Mesendoderm (in vitro differentiated cells): ENCODE data around the gene TNS1.

Experiments
- DNase-seq: peaks from one replicate; pipeline ENCODE4 v3.0.0; 2013
- H2AK5ac ChIP-seq: 2 replicates; pipeline ENCODE4 v1.6.1; 2013; ENCODE audit warnings: low read length, inconsistent platforms
- H2BK120ac ChIP-seq: 2 replicates; pipeline ENCODE4 v1.6.1; 2013; ENCODE audit warnings: low read depth, mild to moderate bottlenecking, low read length, moderate library complexity, mixed read lengths
- H2BK15ac ChIP-seq: replicated peaks from 2 replicates; pipeline ENCODE4 v1.6.1; 2013; ENCODE audit warnings: low read depth, mild to moderate bottlenecking, moderate library complexity
- H2BK5ac ChIP-seq: 2 replicates; pipeline ENCODE4 v1.6.1; 2013; ENCODE audit warnings: low read length, inconsistent platforms
- H3K18ac ChIP-seq: 2 replicates; pipeline ENCODE4 v1.6.1; 2013; ENCODE audit warnings: mild to moderate bottlenecking, low read length, mixed read lengths
- H3K23ac ChIP-seq: one replicate; pipeline ENCODE4 v1.6.1; 2013; ENCODE audit warnings: low read length
- H3K27ac ChIP-seq: 2 replicates; pipeline ENCODE4 v1.5.1; 2013; ENCODE audit warnings: low read depth, mild to moderate bottlenecking, inconsistent platforms, low read length, moderate library complexity
- H3K27me3 ChIP-seq: 2 replicates; pipeline ENCODE4 v1.6.1; 2013; ENCODE audit warnings: low read length, control low read depth, mild to moderate bottlenecking, inconsistent platforms; ENCODE audit not compliant: insufficient read depth, poor library complexity
- H3K36me3 ChIP-seq: 2 replicates; pipeline ENCODE4 v1.6.1; 2013; ENCODE audit warnings: low read length, inconsistent platforms; ENCODE audit not compliant: control insufficient read depth, insufficient read depth
- H3K4ac ChIP-seq: one replicate; pipeline ENCODE4 v1.6.1; 2013; ENCODE audit warnings: low read depth, mild to moderate bottlenecking, low read length, moderate library complexity
- H3K4me1 ChIP-seq: 2 replicates; pipeline ENCODE4 v1.6.1; 2013; ENCODE audit warnings: low read depth, low read length, inconsistent platforms; ENCODE audit not compliant: control insufficient read depth
- H3K4me2 ChIP-seq: 2 replicates; pipeline ENCODE4 v1.6.1; 2013; ENCODE audit warnings: low read length
- H3K4me3 ChIP-seq: 2 replicates; pipeline ENCODE4 v1.5.1; 2013; ENCODE audit warnings: mild to moderate bottlenecking, low read length
- H3K56ac ChIP-seq: one replicate; pipeline ENCODE4 v1.6.1; 2013; ENCODE audit warnings: low read length
- H3K79me1 ChIP-seq: 2 replicates; pipeline ENCODE4 v1.6.1; 2013; ENCODE audit warnings: low read length, inconsistent platforms
- H3K79me2 ChIP-seq: 2 replicates; pipeline ENCODE4 v1.6.1; 2013; ENCODE audit warnings: mild to moderate bottlenecking, low read length; ENCODE audit not compliant: control insufficient read depth, insufficient read depth
- H3K9ac ChIP-seq: 2 replicates; pipeline ENCODE4 v1.6.1; 2013; ENCODE audit warnings: low read length, inconsistent platforms
- H4K5ac ChIP-seq: one replicate; pipeline ENCODE4 v1.6.1; 2013; ENCODE audit warnings: low read length
- H4K8ac ChIP-seq: one replicate; pipeline ENCODE4 v1.6.1; 2013; ENCODE audit warnings: low read depth, mild to moderate bottlenecking, control low read depth, low read length, moderate library complexity
- WGBS: extraction: QIAGEN DNeasy Blood & Tissue Kit; methylation state at CpG from one replicate; pipeline ENCODE4 v1.1.7; 2013; ENCODE audit warnings: low lambda C conversion rate, missing lambda C conversion rate; ENCODE audit not compliant: insufficient coverage; ENCODE audit errors: extremely low coverage; 5-methylcytosine and 5-hydroxymethylcytosine counted together

Gene TNS1

DNA sequence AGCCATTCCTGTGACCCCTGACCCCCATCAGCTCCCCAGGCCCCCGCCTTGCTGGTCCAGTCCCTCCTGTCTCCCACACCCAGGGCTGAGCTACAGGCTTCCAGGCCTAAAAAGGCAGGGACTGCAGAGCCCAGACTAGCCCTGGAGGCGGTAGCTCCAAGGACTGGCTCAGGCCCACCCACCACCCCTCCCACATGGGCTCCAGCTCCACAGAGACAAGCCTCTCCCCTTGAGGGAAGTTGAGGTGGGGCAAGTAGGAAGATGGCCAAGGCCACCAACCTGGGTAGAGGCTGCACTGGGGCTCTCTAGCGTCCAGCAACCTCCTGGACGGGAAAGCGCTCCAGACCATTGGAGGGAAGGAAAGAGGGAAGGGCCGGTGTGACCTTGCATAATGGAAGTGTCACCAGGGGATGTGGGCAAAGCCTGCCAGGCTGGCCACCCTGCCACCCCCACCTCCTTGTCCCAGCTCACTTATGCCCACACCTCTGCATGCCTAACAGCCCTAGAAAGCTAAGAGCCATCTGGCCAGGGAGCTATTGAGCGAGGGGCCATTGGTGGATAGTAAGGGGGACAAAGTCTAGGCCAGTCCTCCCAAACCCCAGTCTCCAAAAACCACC is 63.1 kb downstream of the TNS1 start:
- no peak overlapping the region for H4K5ac ChIP-seq
- WGBS: no CpG with 5 or more reads among the region's 7 CpGs

DNA sequence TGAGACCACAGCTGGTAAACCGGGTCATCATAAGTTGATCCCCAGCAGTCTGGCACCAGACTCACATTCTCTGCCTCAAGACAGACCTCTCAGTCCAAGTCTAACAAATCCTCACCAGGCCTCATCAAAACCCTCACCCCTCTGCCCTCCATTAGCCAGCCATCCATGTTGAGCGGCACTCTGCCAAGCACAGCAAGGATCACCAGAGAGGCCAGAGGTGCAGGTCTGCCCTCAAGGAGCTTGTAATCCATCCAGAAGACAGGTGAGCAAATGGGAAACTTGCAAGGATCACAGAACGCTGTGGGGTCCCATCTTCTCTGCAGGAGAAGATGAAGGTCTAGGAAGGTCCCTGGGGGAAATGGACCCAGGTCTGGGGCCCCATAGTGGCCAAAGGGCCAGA is 63.6 kb downstream of the TNS1 start:
- no peak for DNase-seq
- no CpG with 5 or more reads among the region's 3 CpGs for WGBS
- no peak overlapping the region for H3K27ac ChIP-seq

More for the DNA sequence above, 63.1 kb downstream of the TNS1 start:
- no peak overlapping the region for H3K4me2 ChIP-seq
- no peak overlapping the region for H3K56ac ChIP-seq
- no peak overlapping the region for H3K27ac ChIP-seq
- H2BK5ac ChIP-seq: no peak overlapping the region
- H3K18ac ChIP-seq: no peak overlapping the region
- no peak overlapping the region for H3K23ac ChIP-seq
- no peak overlapping the region for H3K4me3 ChIP-seq
- H3K4me1 ChIP-seq: peaks cover 13% of the 10 kb centered on the region
- H3K79me1 ChIP-seq: no peaks in the 10 kb centered on the region
- H3K36me3 ChIP-seq: no peaks in the 10 kb centered on the region
- H3K4ac ChIP-seq: no peak overlapping the region
- H2AK5ac ChIP-seq: no peak overlapping the region
- H3K27me3 ChIP-seq: no peaks in the 10 kb centered on the region
- H2BK15ac ChIP-seq: no peak overlapping the region
- DNase-seq: no peak
- no peak overlapping the region for H4K8ac ChIP-seq
- no peak overlapping the region for H3K9ac ChIP-seq
- H2BK120ac ChIP-seq: no peak overlapping the region
- H3K79me2 ChIP-seq: no peaks in the 10 kb centered on the region

DNA sequence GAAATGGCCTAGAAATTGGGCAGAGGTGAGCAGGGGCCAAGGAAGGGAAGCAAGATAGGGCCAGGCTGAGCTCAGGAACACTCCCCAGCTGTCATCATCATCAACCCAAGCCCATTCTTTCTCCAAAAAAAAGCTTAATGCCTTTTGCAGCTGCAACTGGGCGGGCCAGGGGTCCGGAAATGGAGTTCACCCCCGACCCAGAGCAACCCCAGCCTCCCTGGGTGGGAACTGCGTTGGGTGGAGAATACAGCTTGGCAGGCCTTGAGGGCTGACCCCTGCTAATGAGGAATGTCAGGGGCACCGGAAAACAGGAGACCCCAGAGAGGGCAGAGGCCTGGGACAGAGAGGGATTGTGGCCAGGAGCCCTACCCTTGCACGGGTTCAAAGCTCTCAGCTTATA is 64.8 kb downstream of the TNS1 start:
- no peak overlapping the region for H2AK5ac ChIP-seq
- H4K5ac ChIP-seq: no peak overlapping the region
- H3K27ac ChIP-seq: no peak overlapping the region
- no peak overlapping the region for H3K23ac ChIP-seq
- no peak overlapping the region for H2BK120ac ChIP-seq
- no peak overlapping the region for H3K18ac ChIP-seq
- H4K8ac ChIP-seq: no peak overlapping the region
- H3K79me2 ChIP-seq: no peaks in the 10 kb centered on the region
- H2BK5ac ChIP-seq: peak overlapping the region; percentile 47
- no peaks in the 10 kb centered on the region for H3K36me3 ChIP-seq
- no peaks in the 10 kb centered on the region for H3K79me1 ChIP-seq
- peak overlapping the region; percentile 59 for H3K56ac ChIP-seq
- no peak overlapping the region for H2BK15ac ChIP-seq
- H3K4me1 ChIP-seq: peaks cover 11% of the 10 kb centered on the region
- H3K4ac ChIP-seq: no peak overlapping the region
- H3K4me3 ChIP-seq: no peak overlapping the region
- no peak overlapping the region for H3K9ac ChIP-seq
- no peak for DNase-seq
- no peaks in the 10 kb centered on the region for H3K27me3 ChIP-seq
- H3K4me2 ChIP-seq: no peak overlapping the region
- WGBS: no CpG with 5 or more reads among the region's 6 CpGs

More for the DNA sequence above, 63.6 kb downstream of the TNS1 start:
- no peaks in the 10 kb centered on the region for H3K79me2 ChIP-seq
- H4K8ac ChIP-seq: no peak overlapping the region
- no peak overlapping the region for H2BK15ac ChIP-seq
- no peak overlapping the region for H3K56ac ChIP-seq
- no peak overlapping the region for H3K4ac ChIP-seq
- no peaks in the 10 kb centered on the region for H3K36me3 ChIP-seq
- no peak overlapping the region for H4K5ac ChIP-seq
- H2BK5ac ChIP-seq: no peak overlapping the region
- H3K9ac ChIP-seq: no peak overlapping the region
- H2BK120ac ChIP-seq: no peak overlapping the region
- H3K27me3 ChIP-seq: no peaks in the 10 kb centered on the region
- H3K79me1 ChIP-seq: no peaks in the 10 kb centered on the region
- H3K23ac ChIP-seq: no peak overlapping the region
- no peak overlapping the region for H3K18ac ChIP-seq
- H2AK5ac ChIP-seq: no peak overlapping the region
- no peak overlapping the region for H3K4me2 ChIP-seq
- H3K4me1 ChIP-seq: peaks cover 13% of the 10 kb centered on the region
- H3K4me3 ChIP-seq: no peak overlapping the region

DNA sequence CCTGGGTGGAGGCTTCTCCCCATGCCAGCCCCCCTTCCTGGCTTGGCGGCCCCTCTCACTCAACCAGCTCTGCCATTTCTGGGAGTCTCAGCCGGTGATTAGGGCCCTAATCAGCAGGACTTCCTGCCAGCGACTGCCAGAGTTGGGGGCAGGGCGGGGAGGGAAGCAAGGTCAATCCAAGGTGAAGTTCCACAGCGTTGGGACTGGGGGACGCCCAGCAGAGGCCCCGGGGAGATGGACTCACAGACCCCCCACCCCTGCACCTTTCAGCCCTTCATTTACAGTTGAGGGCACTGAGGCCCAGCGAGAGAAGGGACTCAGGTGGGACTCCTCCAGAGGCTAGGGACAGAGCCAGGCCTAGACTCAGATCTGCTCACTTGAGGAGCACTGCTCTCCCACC is 65.3 kb downstream of the TNS1 start:
- Histone ChIP-seq H2AK5ac (no peak overlapping the region), H3K79me1 (no peaks in the 10 kb centered on the region), H3K27ac (no peak overlapping the region), H4K5ac (no peak overlapping the region), H3K4ac (no peak overlapping the region), H3K36me3 (no peaks in the 10 kb centered on the region), H3K4me1 (peaks cover 11% of the 10 kb centered on the region), H3K9ac (no peak overlapping the region), H4K8ac (no peak overlapping the region), H3K27me3 (no peaks in the 10 kb centered on the region), H3K18ac (peak overlapping the region; percentile 2), H3K56ac (peak overlapping the region; percentile 59), H3K79me2 (no peaks in the 10 kb centered on the region), H2BK120ac (no peak overlapping the region), H2BK5ac (peak overlapping the region; percentile 47), H3K4me2 (no peak overlapping the region), H3K4me3 (no peak overlapping the region), H3K23ac (no peak overlapping the region), H2BK15ac (no peak overlapping the region)
- DNase-seq: no peak
- no CpG with 5 or more reads among the region's 8 CpGs for WGBS

DNA sequence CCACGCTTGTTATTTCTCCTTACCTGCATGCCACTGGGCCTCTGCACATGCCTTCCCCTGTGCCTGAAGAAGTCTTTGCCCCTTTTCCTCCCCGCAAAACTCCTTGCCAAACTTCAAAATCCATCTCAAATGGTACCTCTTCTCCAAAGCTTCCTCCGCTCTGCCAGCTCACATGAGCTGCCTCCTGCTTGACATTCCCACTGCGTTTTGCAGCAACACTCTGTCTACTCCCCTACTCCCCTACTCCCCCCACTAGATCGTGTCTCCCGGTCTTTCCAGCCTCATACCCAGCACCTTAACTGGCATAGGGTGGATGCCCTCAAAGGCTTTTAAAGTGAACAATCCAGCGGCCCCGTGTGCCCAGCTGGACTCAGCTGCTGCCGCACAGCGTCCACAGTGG is 65.8 kb downstream of the TNS1 start:
- H3K27me3 ChIP-seq: no peaks in the 10 kb centered on the region
- no peaks in the 10 kb centered on the region for H3K79me1 ChIP-seq
- no peak overlapping the region for H2BK120ac ChIP-seq
- DNase-seq: no peak
- H3K4ac ChIP-seq: no peak overlapping the region
- no peak overlapping the region for H3K27ac ChIP-seq
- H2AK5ac ChIP-seq: peak overlapping the region; percentile 7
- H2BK5ac ChIP-seq: peak overlapping the region; percentile 2
- WGBS: no CpG with 5 or more reads among the region's 10 CpGs
- no peak overlapping the region for H2BK15ac ChIP-seq
- H3K56ac ChIP-seq: peak overlapping the region; percentile 52
- no peak overlapping the region for H3K4me2 ChIP-seq
- H3K4me3 ChIP-seq: no peak overlapping the region
- no peaks in the 10 kb centered on the region for H3K79me2 ChIP-seq
- H4K5ac ChIP-seq: no peak overlapping the region
- peaks cover 11% of the 10 kb centered on the region for H3K4me1 ChIP-seq
- H3K23ac ChIP-seq: no peak overlapping the region
- H4K8ac ChIP-seq: no peak overlapping the region
- H3K18ac ChIP-seq: peak overlapping the region; percentile 2
- no peaks in the 10 kb centered on the region for H3K36me3 ChIP-seq
- no peak overlapping the region for H3K9ac ChIP-seq
